ENCODE measurements around the gene LILRA5.
"Not testable (repeated sequence)": the region's sequence is repeated elsewhere in the genome, so short reads cannot be mapped to it uniquely, and the experiment has no call there.

The LILRA5 gene

GRCh38 chr19:54339646-54340358 is 26.8 kb upstream of the LILRA5 start:
- no peak overlapping the region for H3K27ac Mint-ChIP-seq
- no peaks in the 10 kb centered on the region for H3K36me3 Mint-ChIP-seq (ENCODE audit: low read depth)
- no peak overlapping the region for H3K4me3 Mint-ChIP-seq
- no peaks in the 10 kb centered on the region for H3K9me3 Mint-ChIP-seq
- H3K4me1 Mint-ChIP-seq (ENCODE audit: low read depth) = peaks cover 3% of the 10 kb centered on the region
- peaks cover 12% of the 10 kb centered on the region for H3K27me3 Mint-ChIP-seq (ENCODE audit: low read depth)
- no peak for DNase-seq (ENCODE audit: low spot score)

GRCh38 chr19:54338521-54338920 is 25.6 kb upstream of the LILRA5 start:
- Mint-ChIP-seq H3K27me3 (ENCODE audit: low read depth) (peaks cover 21% of the 10 kb centered on the region), H3K4me1 (ENCODE audit: low read depth) (peaks cover 3% of the 10 kb centered on the region)

GRCh38 chr19:54337858-54338230 is 24.9 kb upstream of the LILRA5 start:
- no peak for DNase-seq (ENCODE audit: low spot score)
- no peak overlapping the region for H3K4me3 Mint-ChIP-seq
- no peaks in the 10 kb centered on the region for H3K36me3 Mint-ChIP-seq (ENCODE audit: low read depth)

More at GRCh38 chr19:54338521-54338920, 25.6 kb upstream of the LILRA5 start:
- H3K36me3 Mint-ChIP-seq (ENCODE audit: low read depth) = no peaks in the 10 kb centered on the region
- H3K27ac Mint-ChIP-seq = no peak overlapping the region
- H3K9me3 Mint-ChIP-seq = no peaks in the 10 kb centered on the region
- no peak for DNase-seq (ENCODE audit: low spot score)
- H3K4me3 Mint-ChIP-seq = no peak overlapping the region

GRCh38 chr19:54336893-54337857 is 24.2 kb upstream of the LILRA5 start:
- no peak for DNase-seq (ENCODE audit: low spot score)
- peaks cover 3% of the 10 kb centered on the region for H3K4me1 Mint-ChIP-seq (ENCODE audit: low read depth)
- H3K27ac Mint-ChIP-seq = no peak overlapping the region
- no peaks in the 10 kb centered on the region for H3K36me3 Mint-ChIP-seq (ENCODE audit: low read depth)
- no peaks in the 10 kb centered on the region for H3K9me3 Mint-ChIP-seq
- no peak overlapping the region for H3K4me3 Mint-ChIP-seq
- peaks cover 22% of the 10 kb centered on the region for H3K27me3 Mint-ChIP-seq (ENCODE audit: low read depth)

More at GRCh38 chr19:54337858-54338230, 24.9 kb upstream of the LILRA5 start:
- H3K4me1 Mint-ChIP-seq (ENCODE audit: low read depth) = peaks cover 3% of the 10 kb centered on the region
- H3K27me3 Mint-ChIP-seq (ENCODE audit: low read depth) = peaks cover 22% of the 10 kb centered on the region
- no peaks in the 10 kb centered on the region for H3K9me3 Mint-ChIP-seq
- no peak overlapping the region for H3K27ac Mint-ChIP-seq

GRCh38 chr19:54335979-54336892 is 23.3 kb upstream of the LILRA5 start:
- H3K4me3 Mint-ChIP-seq = no peak overlapping the region
- H3K9me3 Mint-ChIP-seq = no peaks in the 10 kb centered on the region
- DNase-seq (ENCODE audit: low spot score) = no peak
- H3K4me1 Mint-ChIP-seq (ENCODE audit: low read depth) = peaks cover 3% of the 10 kb centered on the region
- no peak overlapping the region for H3K27ac Mint-ChIP-seq
- peaks cover 22% of the 10 kb centered on the region for H3K27me3 Mint-ChIP-seq (ENCODE audit: low read depth)
- H3K36me3 Mint-ChIP-seq (ENCODE audit: low read depth) = no peaks in the 10 kb centered on the region

GRCh38 chr19:54335164-54335563 is 22.2 kb upstream of the LILRA5 start:
- no peak overlapping the region for H3K27ac Mint-ChIP-seq
- H3K36me3 Mint-ChIP-seq (ENCODE audit: low read depth) = no peaks in the 10 kb centered on the region
- DNase-seq (ENCODE audit: low spot score) = no peak
- peaks cover 20% of the 10 kb centered on the region for H3K27me3 Mint-ChIP-seq (ENCODE audit: low read depth)
- no peak overlapping the region for H3K4me3 Mint-ChIP-seq
- H3K9me3 Mint-ChIP-seq = no peaks in the 10 kb centered on the region
- peaks cover 3% of the 10 kb centered on the region for H3K4me1 Mint-ChIP-seq (ENCODE audit: low read depth)

- Mint-ChIP-seq H3K36me3 (ENCODE audit: low read depth) (no peaks in the 10 kb centered on the region), H3K4me3 (no peak overlapping the region), H3K27ac (no peak overlapping the region), H3K9me3 (no peaks in the 10 kb centered on the region), H3K4me1 (ENCODE audit: low read depth) (no peaks in the 10 kb centered on the region), H3K27me3 (ENCODE audit: low read depth) (peaks cover 10% of the 10 kb centered on the region)
- no peak for DNase-seq (ENCODE audit: low spot score)
Observed at GRCh38 chr19:54333586-54334298, 20.8 kb upstream of the LILRA5 start.

- Mint-ChIP-seq H3K4me1 (ENCODE audit: low read depth) (peaks cover 5% of the 10 kb centered on the region), H3K9me3 (no peaks in the 10 kb centered on the region), H3K36me3 (ENCODE audit: low read depth) (no peaks in the 10 kb centered on the region), H3K4me3 (no peak overlapping the region), H3K27me3 (ENCODE audit: low read depth) (peaks cover 10% of the 10 kb centered on the region), H3K27ac (no peak overlapping the region)
- DNase-seq (ENCODE audit: low spot score) = no peak
Observed at GRCh38 chr19:54332149-54332548, 19.2 kb upstream of the LILRA5 start.

GRCh38 chr19:54331626-54332025 is 18.7 kb upstream of the LILRA5 start:
- Mint-ChIP-seq H3K9me3 (no peaks in the 10 kb centered on the region), H3K36me3 (ENCODE audit: low read depth) (no peaks in the 10 kb centered on the region), H3K4me3 (no peak overlapping the region), H3K27me3 (ENCODE audit: low read depth) (peaks cover 10% of the 10 kb centered on the region), H3K27ac (no peak overlapping the region), H3K4me1 (ENCODE audit: low read depth) (peaks cover 8% of the 10 kb centered on the region)
- DNase-seq (ENCODE audit: low spot score) = no peak

- H3K36me3 Mint-ChIP-seq (ENCODE audit: low read depth) = no peaks in the 10 kb centered on the region
- no peak for DNase-seq (ENCODE audit: low spot score)
- no peaks in the 10 kb centered on the region for H3K9me3 Mint-ChIP-seq
- H3K4me3 Mint-ChIP-seq = no peak overlapping the region
- peaks cover 15% of the 10 kb centered on the region for H3K4me1 Mint-ChIP-seq (ENCODE audit: low read depth)
- H3K27ac Mint-ChIP-seq = no peak overlapping the region
- H3K27me3 Mint-ChIP-seq (ENCODE audit: low read depth) = peaks cover 15% of the 10 kb centered on the region
Observed at GRCh38 chr19:54329476-54330165, 16.7 kb upstream of the LILRA5 start.

- not testable (repeated sequence) for H3K36me3 Mint-ChIP-seq (ENCODE audit: low read depth); H3K9me3 Mint-ChIP-seq; DNase-seq (ENCODE audit: low spot score); H3K4me3 Mint-ChIP-seq; H3K27me3 Mint-ChIP-seq (ENCODE audit: low read depth); H3K27ac Mint-ChIP-seq
- H3K4me1 Mint-ChIP-seq (ENCODE audit: low read depth) = peaks cover 15% of the 10 kb centered on the region
Observed at GRCh38 chr19:54328781-54329180, 15.8 kb upstream of the LILRA5 start.

- no peak overlapping the region for H3K27ac Mint-ChIP-seq
- DNase-seq (ENCODE audit: low spot score) = no peak
- peaks cover 15% of the 10 kb centered on the region for H3K4me1 Mint-ChIP-seq (ENCODE audit: low read depth)
- no peaks in the 10 kb centered on the region for H3K36me3 Mint-ChIP-seq (ENCODE audit: low read depth)
- no peaks in the 10 kb centered on the region for H3K9me3 Mint-ChIP-seq
- peaks cover 19% of the 10 kb centered on the region for H3K27me3 Mint-ChIP-seq (ENCODE audit: low read depth)
- no peak overlapping the region for H3K4me3 Mint-ChIP-seq
Observed at GRCh38 chr19:54325631-54326030, 12.7 kb upstream of the LILRA5 start.
